ENCODE data around the gene LBX2.

- no peak for TF ChIP-seq CTCF (IDR thresholded peaks at IDR 0.05 in 4 of 5, conservative IDR thresholded peaks at IDR 0.05 in 1 of 5)
- TF ChIP-seq POLR2A (IDR thresholded peaks at IDR 0.05), result no peak
These were observed 720 bp downstream of the LBX2 start for GRCh38 chr2:74498500-74499266.
